ENCODE data around the gene BASP1. TPM values are rescaled to one million over a fixed set of nuclear protein-coding genes. Genes with fewer than 3 reads are reported as not detected.

Gene BASP1
- total RNA-seq, 2 donors from 2014 or later = 3.7 to 5.0 TPM

DNA sequence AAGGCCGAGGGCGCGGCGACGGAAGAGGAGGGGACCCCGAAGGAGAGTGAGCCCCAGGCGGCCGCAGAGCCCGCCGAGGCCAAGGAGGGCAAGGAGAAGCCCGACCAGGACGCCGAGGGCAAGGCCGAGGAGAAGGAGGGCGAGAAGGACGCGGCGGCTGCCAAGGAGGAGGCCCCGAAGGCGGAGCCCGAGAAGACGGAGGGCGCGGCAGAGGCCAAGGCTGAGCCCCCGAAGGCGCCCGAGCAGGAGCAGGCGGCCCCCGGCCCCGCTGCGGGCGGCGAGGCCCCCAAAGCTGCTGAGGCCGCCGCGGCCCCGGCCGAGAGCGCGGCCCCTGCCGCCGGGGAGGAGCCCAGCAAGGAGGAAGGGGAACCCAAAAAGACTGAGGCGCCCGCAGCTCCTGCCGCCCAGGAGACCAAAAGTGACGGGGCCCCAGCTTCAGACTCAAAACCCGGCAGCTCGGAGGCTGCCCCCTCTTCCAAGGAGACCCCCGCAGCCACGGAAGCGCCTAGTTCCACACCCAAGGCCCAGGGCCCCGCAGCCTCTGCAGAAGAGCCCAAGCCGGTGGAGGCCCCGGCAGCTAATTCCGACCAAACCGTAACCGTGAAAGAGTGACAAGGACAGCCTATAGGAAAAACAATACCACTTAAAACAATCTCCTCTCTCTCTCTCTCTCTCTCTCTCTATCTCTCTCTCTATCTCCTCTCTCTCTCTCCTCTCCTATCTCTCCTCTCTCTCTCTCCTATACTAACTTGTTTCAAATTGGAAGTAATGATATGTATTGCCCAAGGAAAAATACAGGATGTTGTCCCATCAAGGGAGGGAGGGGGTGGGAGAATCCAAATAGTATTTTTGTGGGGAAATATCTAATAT is 58.1 kb downstream of the BASP1 start:
- intact Hi-C loops (cut with DNase I, micrococcal nuclease) = no loop called here
- DNase-seq (no peak), ATAC-seq (no peak)

GRCh38 chr5:17276445-17276844 is 59.0 kb downstream of the BASP1 start:
- DNase-seq (no peak), ATAC-seq (no peak)
- intact Hi-C loops (cut with DNase I, micrococcal nuclease) = no loop called here

GRCh38 chr5:17277907-17278306 is 60.5 kb downstream of the BASP1 start:
- intact Hi-C loops (cut with DNase I, micrococcal nuclease) = no loop called here
- DNase-seq (no peak), ATAC-seq (no peak)

DNA sequence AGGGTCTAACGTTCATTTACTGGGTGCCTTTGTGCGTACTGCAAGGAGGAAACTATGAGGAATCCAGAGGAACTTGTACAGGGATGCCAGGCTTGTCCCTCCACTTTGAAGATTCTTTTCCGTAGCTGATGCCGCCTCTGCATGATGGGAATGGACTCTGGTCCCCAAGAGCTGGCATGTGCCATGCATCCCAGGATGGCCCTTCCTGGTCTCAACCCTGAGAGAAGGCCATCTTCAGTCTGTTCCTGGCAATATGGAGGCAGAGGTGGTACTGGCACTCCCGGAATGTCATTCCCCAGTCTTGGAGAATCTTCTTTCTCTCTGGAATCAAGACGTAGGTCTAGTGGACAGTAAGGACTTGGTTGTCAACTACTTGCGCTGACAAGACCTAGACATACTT is 61.5 kb downstream of the BASP1 start:
- no peak for DNase-seq
- intact Hi-C loops (cut with DNase I, micrococcal nuclease) = no loop called here
- no peak for ATAC-seq

- intact Hi-C loops (cut with DNase I, micrococcal nuclease) = no loop called here
- no peak for ATAC-seq
- DNase-seq = no peak
Measured at GRCh38 chr5:17279487-17279886, 62.1 kb downstream of the BASP1 start.

GRCh38 chr5:17282283-17283120 is 65.1 kb downstream of the BASP1 start:
- no peak for DNase-seq

DNA sequence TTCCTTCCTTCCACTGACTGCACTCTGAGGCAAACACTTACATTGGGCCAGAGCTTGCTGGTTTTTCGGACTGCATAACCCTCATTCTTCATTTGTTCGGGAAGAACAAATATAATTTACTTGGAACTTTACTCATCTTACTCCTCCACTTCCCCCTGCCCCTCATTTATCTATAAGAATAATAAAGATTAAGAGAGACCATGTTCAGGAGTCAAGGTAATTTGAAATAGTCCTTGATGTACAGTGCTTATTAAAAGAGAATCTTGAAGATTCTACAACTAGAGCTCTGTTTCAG is 65.6 kb downstream of the BASP1 start:
- intact Hi-C loops (cut with DNase I, micrococcal nuclease) = no loop called here
- DNase-seq = no peak
- ATAC-seq = no peak

More at GRCh38 chr5:17282283-17283120, 65.1 kb downstream of the BASP1 start:
- ATAC-seq = no peak
- intact Hi-C loops (cut with DNase I, micrococcal nuclease) = no loop called here

- intact Hi-C loops (cut with DNase I, micrococcal nuclease) = no loop called here
- ATAC-seq = no peak
- DNase-seq = no peak
Measured at GRCh38 chr5:17287501-17288155, 70.2 kb downstream of the BASP1 start.

- intact Hi-C loops (cut with DNase I, micrococcal nuclease) = no loop called here
- DNase-seq = no peak
- no peak for ATAC-seq
Measured at GRCh38 chr5:17288570-17288969, 71.1 kb downstream of the BASP1 start.

DNA sequence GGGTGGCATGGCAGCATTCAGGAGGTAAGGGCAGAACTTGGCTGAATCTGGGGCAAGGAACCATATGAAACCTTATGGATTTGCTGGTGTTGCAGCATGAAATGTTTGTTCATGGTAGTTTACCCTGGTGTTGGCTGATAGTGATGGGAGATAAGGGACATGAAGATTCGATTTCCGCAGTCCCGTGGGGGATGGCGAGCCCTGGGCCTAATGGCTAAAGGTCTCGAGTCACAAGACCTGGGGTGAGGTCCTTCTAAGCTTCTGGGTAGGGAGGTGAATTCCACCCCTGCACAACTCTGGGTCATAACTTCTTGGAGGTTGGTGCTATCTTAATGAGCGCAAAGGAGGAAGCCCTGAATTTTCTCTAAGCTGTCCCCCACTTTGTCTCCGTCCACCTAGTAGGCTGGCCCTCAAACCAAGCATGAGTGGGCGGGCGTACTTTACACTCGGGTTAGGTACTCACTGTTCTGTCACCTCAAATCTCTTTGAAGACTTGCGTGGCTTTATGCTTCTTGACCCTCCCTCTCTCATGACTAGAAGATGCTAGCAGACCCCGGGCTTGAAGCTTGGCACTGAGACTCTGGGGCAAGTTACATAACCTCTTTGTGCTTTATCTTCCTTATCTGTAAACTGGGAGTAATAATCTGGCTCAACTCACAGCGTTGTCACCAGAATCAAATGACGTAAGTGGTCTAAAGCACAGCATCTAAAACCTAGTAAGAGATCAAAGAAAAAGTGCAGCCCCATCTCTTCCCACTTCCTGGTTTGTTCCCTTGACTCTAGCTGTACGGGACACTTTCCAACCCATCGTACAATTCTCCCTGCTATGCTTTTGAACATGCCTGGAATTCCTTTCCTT is 72.5 kb downstream of the BASP1 start:
- no peak for DNase-seq
- intact Hi-C loops (cut with DNase I, micrococcal nuclease) = no loop called here

GRCh38 chr5:17290540-17290974 is 73.1 kb downstream of the BASP1 start:
- no peak for DNase-seq
- ATAC-seq = no peak
- intact Hi-C loops (cut with DNase I, micrococcal nuclease) = no loop called here

More for the DNA sequence above, 72.5 kb downstream of the BASP1 start:
- no peak for ATAC-seq

- intact Hi-C loops (cut with DNase I, micrococcal nuclease) = no loop called here
- no peak for DNase-seq
- no peak for ATAC-seq
Measured at GRCh38 chr5:17292434-17293015, 75.1 kb downstream of the BASP1 start.

- intact Hi-C loops (cut with DNase I, micrococcal nuclease) = no loop called here
- ATAC-seq (no peak), DNase-seq (no peak)
Measured at GRCh38 chr5:17294639-17295311, 77.3 kb downstream of the BASP1 start.

- intact Hi-C loops (cut with DNase I, micrococcal nuclease) = no loop called here
- DNase-seq (no peak), ATAC-seq (no peak)
Measured at GRCh38 chr5:17295671-17296070, 78.2 kb downstream of the BASP1 start.

DNA sequence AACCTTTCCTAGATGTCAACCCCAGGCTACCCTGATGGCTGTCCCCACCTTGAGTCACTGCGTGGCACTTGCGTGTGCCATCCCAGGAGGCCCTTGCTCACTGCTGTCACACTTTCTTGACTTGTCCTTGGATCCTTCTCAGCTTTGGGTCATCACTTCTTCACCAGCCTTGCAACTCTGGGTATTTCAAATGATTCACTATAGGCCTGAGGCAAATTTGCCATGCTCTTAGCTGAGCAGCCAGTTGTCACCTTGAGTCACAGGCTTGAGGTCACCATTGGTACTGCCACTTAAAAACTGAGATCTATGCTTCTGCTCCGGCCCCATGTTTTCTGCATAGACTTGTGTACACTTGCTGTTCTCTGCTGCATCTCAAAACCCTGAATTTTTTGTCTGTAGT is 84.7 kb downstream of the BASP1 start:
- ATAC-seq (no peak), DNase-seq (no peak)
- intact Hi-C loops (cut with DNase I, micrococcal nuclease) = no loop called here

DNA sequence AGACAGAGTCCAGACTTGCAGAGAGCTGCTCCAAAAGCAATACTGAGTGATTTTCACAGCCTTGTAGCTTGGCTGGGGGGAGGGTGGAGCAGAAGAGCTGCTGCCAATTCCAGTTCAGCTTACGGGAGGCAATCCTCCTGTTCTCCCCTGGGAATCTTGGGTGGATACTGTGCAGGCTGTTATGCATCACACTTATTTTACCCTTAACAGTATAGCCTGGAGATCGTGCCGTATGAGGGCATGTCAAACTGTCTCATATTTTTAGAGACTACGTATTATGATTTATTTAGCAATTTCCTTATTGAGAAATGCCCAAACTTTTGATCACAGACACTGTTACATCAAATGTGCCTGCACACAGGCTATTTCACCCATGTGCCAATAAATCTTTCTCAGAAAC is 85.2 kb downstream of the BASP1 start:
- DNase-seq (no peak), ATAC-seq (no peak)
- intact Hi-C loops (cut with DNase I, micrococcal nuclease) = no loop called here

DNA sequence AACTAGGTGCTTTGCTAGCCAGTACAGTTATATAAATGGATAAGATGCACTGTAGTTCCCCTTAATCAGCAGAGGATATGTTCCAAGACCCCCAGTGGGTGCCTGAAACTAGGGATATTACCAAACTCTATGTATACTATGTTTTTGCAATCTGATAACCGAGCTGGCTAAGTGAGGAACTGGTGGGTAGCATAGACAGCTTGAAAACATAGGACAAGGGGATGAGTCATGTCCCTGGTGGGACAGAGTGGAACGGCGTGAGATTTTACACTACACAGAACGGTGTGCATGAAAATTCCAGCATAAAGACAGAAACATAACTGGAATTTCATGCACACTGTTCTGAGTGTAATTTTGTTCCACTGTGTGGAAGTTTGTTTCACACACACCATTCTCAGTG is 86.9 kb downstream of the BASP1 start:
- no peak for DNase-seq
- ATAC-seq = no peak
- intact Hi-C loops (cut with DNase I, micrococcal nuclease) = no loop called here

- no peak for ATAC-seq
- no peak for DNase-seq
- intact Hi-C loops (cut with DNase I, micrococcal nuclease) = no loop called here
Measured at GRCh38 chr5:17305017-17305416, 87.6 kb downstream of the BASP1 start.
